NCI-H1092 treated with DMSO at 0.1 percent for 48 hours (cell line): ENCODE results near the gene KRT79.
"Not testable (repeated sequence)": the region's sequence is repeated elsewhere in the genome, so short reads cannot be mapped to it uniquely, and the experiment has no call there.

Experiments
- DNase-seq: peaks from one replicate; lab custom pipeline; 2025; lab: John Stamatoyannopoulos, UW

KRT79 gene

DNA sequence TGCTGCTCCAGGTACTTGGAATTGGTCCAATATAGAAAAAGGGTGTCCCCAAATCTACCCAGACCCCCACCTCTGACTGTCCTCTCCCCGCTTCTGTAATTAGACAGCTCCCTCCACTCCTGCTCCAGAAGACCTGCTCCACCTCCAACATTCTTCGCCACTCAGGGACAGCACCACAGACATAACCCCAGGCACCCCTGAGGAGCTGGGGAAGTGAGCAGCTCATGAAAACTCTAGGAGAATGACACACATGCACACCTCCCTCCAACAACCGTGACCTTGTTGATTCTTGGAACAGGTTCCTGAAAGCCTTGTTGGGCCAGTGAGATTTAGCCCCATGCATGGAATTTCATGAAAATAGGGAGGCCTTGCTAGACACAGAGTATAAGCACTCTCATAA is 28.4 kb downstream of the KRT79 start:
- no peak for DNase-seq

- DNase-seq = no peak
These were observed 29.1 kb downstream of the KRT79 start for GRCh38 chr12:52805000-52805399.

- DNase-seq = no peak
These were observed 31.7 kb downstream of the KRT79 start for GRCh38 chr12:52802442-52802841.

DNA sequence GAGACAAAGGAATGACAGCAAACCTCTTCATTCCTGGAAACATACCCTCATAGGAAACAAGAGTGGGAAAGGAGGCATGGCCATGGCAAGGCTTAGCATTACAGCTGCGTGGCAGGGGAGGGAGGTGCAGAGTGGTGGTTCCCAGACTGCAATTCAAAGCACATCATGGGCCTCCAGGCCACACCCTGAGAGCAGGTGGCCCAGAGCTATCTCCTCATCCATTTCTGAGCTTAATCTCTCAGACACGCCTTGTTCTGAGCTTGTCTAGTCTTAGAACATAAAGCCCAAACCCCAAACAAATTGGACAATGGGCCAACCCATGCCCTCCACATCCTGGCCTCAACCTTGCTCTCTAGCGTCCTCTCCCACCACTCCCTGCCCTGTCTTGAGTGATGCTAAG is 32.3 kb downstream of the KRT79 start:
- DNase-seq = no peak

- no peak for DNase-seq
These were observed 33.7 kb downstream of the KRT79 start for GRCh38 chr12:52800259-52800917.

GRCh38 chr12:52799505-52800211 is 34.5 kb downstream of the KRT79 start:
- no peak for DNase-seq

- no peak for DNase-seq
These were observed 35.2 kb downstream of the KRT79 start for GRCh38 chr12:52798671-52799504.

GRCh38 chr12:52798003-52798670 is 36.0 kb downstream of the KRT79 start:
- DNase-seq = no peak

DNA sequence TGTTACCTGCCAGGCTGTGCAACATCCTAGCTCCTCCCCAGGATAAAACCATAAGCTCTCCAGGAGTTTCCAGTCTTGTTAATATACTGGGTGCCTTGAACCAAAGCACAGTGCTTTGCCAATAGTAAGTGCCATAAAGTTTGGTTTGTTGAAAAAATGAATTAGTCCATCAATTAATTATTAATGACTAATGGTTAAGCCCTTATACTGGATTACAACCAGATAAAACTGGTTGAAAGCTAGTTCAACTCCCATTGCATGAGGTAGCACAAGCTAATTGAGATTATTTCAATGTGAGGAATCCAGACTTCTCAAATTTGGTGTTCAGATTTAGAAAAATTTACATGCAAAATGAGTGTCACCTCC is 36.6 kb downstream of the KRT79 start:
- no peak for DNase-seq

DNA sequence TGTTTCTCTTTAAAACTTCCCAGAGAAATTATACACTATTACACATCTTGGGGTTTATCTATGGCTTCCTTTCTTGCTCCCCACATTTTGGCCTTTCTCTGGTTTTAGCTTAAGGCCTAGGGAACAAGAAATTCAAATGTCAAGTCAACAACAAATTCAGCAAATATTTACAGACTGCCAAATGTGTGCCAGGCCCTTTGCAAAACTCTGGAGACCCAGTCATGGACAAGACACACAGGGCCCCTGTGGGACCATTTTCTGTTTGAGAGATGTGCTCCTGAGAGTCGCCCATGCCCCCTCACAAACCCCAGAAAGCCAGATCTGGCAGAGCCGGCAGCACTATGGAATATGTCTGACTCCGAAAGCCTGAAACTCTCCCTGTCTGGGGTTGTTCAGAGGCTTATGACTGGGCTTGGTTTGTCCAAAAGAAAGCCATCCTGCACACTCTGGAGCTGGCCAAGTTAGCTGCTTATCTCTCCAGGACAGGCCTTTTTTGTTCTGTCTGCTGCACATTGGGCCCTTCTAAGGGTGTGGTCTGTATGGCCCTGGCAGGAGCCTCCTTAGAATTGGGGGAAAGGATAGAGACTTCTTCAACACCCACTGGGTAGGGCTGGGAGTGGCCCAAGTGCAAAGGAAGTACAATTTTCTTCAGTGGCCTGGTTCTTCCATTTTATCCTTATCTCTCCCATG is 37.1 kb downstream of the KRT79 start:
- no peak for DNase-seq

- DNase-seq = no peak
These were observed 37.7 kb downstream of the KRT79 start for GRCh38 chr12:52796429-52796794.

DNA sequence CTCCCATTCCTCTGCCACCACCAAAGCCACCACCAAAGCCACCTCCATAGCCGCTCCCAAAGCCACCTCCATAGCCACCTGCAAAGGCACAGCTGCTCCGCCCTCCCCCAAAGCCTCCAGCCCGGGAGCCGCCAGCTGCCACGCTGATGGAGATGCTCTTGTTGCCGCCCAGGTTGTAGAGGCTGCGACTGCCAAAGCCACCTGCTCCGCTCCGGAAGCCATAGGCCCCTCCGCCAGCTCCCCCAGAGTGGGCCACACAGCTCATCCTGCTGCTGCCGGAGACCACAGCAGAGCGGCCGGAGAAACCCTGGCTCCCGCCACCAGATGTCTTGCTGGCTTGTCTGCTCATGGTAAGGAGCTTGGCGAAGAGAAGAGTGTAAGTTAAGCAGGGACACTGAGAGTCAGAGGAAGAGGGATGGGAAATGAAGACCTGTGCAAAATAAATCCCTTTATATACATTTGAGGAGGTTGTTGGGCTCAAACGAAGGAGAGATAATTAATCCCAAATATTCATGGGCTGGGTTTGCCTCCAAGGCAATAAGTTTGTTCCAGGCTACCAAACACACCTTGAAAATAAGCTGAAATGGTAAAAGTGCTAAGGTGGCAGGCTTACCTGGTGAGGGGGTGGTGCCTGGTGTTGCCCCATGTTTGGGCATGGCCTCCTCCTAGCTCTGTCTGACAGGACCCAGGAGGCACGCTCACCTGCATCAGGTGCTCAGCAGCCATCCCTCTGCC is 38.2 kb downstream of the KRT79 start, which contains the start of gene KRT3:
Gene KRT3, minus strand, starts transcription at position 424 of the 735 bp plus-strand sequence. Its CDS starts 75 bp downstream, at position 349.
- DNase-seq = no peak

DNA sequence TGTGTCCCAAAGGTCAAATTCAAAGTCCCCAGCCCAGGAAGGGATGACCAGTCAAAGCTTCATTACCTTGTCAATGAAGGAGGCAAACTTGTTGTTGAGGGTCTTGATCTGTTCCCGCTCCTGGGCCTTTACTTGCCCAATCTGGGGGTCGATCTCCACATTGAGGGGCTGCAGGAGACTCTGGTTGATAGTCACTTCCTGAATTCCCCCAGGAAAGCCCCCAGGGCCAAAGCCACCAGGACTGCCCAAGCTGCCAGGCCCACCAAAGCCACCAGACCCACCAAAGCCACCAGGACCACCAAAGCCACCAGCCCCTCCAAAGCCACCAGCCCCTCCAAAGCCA is 38.8 kb downstream of the KRT79 start:
- not testable (repeated sequence) for DNase-seq

DNA sequence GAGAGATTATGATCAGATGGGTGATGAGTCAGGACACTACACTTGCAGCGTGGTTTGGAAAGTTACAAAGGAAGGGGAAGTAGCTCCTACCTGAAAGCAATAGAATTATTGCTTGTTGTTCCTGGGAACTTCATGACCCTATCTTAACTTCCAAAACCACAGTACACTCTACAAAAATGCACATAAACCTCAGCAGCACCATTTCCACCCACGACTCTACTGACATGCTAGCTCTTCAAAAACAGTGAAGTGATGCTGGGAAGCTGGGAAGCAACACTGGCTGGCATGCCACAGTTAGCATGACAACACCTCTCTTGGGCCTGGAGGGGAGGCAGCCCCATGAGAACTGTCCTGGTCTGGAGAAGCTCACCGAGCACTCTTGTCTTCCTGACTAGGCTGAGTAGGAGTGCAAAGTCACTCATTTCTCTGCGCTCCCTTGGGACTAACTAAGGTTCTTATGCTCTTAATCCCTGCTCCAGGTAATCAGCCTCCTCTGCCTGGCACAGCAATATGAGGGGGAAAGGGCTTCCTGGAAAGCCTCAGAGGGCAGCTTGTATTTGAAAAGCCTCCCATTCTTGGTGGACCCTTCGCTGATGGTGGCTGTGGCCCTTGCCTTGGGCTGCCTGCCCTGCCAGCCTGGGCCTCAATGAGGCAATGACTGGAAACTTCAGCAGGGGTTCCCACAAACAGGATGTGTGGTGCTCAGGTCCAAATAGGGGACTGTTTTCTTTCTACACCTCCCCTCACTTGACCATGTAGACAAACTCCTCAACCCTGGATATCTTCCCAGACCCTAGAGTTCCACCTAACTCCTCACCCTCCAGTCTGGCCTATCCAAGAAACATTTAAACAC is 39.4 kb downstream of the KRT79 start:
- DNase-seq = no peak

DNA sequence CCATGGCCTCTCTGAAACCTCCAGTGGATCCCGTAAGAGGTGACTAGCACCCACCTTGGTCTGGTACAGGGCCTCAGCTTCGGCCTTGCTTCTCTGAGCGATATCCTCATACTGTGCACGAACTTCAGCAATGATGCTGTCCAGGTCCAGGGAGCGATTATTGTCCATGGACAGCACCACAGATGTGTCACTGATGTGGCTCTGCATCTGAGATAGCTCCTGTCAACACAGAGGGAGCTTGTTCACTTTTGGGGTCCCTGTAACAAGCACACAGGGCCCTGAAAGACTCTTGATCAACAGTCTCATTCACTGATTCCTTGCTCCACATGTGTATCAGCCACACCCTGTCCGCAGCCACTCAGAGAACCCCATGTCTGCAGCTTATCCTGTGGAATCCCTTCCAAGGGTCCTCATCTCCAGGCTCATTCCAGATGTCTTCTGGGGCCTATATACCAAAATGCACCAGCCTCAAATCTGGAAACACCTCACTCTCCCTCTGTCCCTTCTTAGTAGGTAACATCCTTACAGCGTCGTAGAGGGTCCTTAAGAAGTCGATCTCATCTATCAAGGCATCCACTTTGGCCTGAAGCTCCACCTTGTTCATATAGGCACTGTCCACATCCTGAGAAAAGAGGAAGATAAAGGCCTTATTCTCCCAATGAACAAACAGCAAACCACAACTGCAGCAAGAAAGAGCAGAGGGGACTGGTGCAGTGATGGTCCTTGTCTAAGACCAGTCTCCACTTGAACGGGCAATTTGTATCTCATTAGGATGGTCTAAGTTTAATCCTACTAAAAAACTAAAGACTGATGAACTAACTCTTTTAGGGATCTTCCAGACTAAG is 41.7 kb downstream of the KRT79 start:
- DNase-seq = no peak

GRCh38 chr12:52791271-52792184 is 42.6 kb downstream of the KRT79 start:
- DNase-seq = no peak

DNA sequence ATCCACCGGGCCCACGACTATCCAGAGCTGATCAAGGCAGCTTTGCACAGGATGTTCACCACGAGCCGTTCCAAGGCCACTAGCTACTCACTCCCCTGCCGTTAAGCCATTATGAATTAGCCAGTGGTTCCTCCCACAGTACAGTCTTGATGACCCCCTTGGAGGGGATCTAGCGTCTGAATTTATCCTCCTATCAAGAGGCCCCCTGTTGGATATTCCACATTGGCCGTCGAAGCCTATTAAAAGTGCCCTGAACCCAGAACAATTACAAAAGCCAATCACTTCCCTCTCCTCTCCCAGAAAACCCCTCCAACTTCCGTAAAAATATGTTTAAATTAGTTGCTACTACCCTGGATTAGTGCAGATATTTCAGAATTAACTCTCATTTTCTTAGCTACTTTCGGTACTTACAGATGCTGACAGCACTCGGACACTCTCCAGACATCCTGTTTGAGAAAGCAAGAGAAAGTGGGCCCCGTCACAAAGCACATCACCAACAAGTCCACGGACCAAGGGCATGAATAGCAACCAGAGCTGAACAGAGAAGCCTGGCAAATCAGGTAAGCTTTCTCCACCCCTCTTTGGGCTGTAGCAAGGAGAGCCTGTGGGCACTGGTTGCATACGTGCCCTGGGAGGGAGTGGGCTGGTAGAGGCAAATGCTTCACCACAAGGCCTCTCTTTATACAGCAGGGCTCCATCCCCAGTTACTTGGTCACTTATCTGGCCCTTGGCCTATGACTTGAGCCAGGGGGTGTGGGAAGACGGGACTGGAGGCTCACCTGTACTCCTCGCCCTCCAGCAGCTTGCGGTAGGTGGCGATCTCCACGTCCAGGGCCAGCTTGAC is 43.5 kb downstream of the KRT79 start:
- DNase-seq = no peak
